Measurements from ENCODE around the gene PSMD1. TPM values are rescaled to one million over a fixed set of nuclear protein-coding genes. Genes with fewer than 3 reads are reported as not detected.
"Not testable (repeated sequence)": the region's sequence is repeated elsewhere in the genome, so short reads cannot be mapped to it uniquely, and the experiment has no call there.

PSMD1 gene
- 100 to 1,000 TPM in 1 of 2 donors, 10 to 100 TPM in 1; 99.7 to 105 TPM for total RNA-seq

DNA sequence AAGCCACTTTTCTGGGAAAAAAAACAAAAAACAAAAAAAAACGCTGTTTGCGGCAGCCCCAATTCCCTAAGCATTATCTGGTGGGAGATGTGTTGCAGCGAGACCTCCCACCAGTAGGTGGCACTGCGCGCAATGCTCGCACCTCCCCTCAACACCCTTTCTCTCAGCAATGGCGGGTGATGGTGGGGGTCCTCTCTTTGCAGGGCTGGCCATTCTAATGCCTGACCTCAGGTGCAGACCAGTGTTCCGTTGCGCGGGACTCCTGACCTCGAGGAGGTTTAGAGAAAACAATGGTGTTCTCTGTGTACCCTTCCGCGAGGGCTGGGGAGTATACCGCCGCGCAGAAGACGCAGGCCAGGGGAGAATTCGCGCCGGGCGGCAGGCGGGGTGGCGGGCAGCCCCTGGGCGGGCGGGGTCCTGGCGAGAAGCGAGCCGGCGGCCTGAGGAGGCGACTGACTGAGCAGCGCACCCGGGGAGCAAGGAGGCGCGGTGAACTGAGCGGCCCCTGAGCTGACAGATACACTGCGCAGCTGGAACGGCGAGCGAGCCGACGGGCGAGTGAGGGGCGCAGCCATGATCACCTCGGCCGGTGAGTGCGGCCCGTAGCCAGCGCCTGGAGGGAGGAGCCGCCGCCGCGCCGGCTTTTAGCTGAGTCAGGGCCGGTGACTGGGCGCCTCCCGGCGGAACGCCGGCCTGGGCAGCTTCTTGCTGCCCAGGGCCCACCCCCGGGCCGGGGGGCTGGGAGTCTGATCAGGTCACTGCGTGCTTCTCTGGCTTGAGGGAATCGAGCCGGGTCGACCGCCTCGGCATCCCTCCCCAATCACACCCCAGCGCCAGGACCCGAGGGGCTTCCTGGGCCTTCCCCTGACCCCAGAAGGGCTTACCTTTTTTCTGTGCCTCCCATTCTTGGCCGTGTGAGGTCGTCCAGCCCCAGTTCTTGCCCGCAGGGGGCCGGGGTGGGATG lies at the start of gene PSMD1:
TSS of gene PSMD1 (plus strand) at position 415 of the 964 bp plus-strand sequence. CDS start at position 574, 159 bp downstream.
- ATAC-seq, result peak; percentile 77 to 85
- DNase-seq (ENCODE audit: low spot score in 2 of 2), result peak; percentile 93 to 94
- Mint-ChIP-seq H3K27ac (peak within 1 kb of the TSS; percentile 98 to 100), H3K36me3 (peaks cover 3 to 13% of the 10 kb centered on the region in 2 donors), H3K9me3 (no peaks in the 10 kb centered on the region)

DNA sequence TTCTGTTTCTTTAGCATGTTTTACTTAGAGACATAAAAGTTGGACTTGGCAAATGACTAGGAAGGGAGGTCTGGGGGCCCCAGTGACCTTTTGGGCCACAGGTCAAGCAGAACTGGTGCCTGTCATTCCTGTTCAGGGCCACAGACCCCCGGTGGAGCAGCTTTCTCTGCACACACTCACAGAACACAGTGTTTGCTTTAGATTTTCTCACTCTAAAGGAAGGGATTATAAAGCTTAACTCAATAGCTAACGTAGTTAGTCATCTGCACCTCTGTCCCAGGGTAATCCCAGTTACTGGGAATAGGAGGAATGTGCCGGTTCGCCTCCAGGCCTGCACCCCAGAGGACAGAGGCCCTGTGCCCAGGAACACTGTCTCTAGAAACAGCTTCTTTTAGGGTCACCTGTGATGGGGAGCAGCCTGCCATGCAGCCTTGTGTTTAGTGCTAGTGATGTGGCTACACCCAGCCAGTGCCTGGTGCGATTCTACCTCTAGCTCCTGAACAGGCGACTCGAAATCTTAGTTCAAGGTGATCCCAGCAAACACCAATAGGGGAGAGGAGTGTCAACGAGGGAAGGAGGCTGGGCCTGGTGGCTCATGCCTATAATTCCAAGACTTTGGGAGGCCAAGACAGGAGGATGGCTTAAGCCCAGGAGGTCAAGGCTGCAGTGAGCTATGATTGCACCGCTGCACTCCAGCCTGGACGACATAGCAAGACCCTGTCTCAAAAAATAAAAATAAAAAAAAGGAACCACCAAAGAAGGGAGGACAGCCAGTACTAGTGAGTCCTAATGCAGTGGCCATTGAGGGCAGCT lies 49.2 kb upstream of the PSMD1 start:
- Mint-ChIP-seq H3K36me3 (peaks cover 0 to 9% of the 10 kb centered on the region in 2 donors), H3K27ac (no peak overlapping the region), H3K9me3 (peaks cover 12 to 19% of the 10 kb centered on the region in 2 donors)
- ATAC-seq (no peak), DNase-seq (ENCODE audit: low spot score in 2 of 2) (no peak)

DNA sequence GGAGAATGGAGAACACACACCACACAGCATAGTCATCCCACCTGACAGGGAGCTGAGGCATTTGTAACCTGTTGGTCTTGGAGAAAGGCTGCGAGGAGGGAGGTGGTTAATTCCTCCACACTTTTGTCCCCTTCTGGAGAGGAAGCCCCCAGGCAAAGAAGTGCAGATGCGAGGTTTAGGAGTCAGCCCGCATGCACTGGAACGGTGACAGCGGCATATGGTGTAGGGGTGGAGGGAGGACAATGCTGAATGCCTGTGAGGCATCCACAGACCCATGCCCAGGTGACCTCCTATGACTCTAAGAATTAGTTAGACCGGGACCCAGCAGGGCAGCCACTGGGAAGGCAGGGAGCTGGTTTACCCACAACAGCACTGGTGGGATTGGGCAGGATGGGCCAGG lies 48.5 kb upstream of the PSMD1 start:
- no peak overlapping the region for H3K27ac Mint-ChIP-seq
- ATAC-seq (no peak), DNase-seq (ENCODE audit: low spot score in 2 of 2) (no peak)
- H3K36me3 Mint-ChIP-seq, result peaks cover 0 to 9% of the 10 kb centered on the region in 2 donors
- peaks cover 12 to 19% of the 10 kb centered on the region in 2 donors for H3K9me3 Mint-ChIP-seq

- Mint-ChIP-seq H3K9me3 (peaks cover 12 to 13% of the 10 kb centered on the region in 2 donors), H3K27ac (no peak overlapping the region), H3K36me3 (peaks cover 0 to 9% of the 10 kb centered on the region in 2 donors)
- DNase-seq (ENCODE audit: low spot score in 2 of 2) (no peak), ATAC-seq (no peak)
These were observed 47.3 kb upstream of the PSMD1 start for GRCh38 chr2:231009236-231009919.

- no peak for DNase-seq (ENCODE audit: low spot score in 2 of 2)
- Mint-ChIP-seq H3K27ac (no peak overlapping the region), H3K36me3 (peaks cover 0 to 4% of the 10 kb centered on the region in 2 donors), H3K9me3 (peaks cover 4% of the 10 kb centered on the region in 2 donors)
- no peak for ATAC-seq
These were observed 46.4 kb upstream of the PSMD1 start for GRCh38 chr2:231010201-231010730.

DNA sequence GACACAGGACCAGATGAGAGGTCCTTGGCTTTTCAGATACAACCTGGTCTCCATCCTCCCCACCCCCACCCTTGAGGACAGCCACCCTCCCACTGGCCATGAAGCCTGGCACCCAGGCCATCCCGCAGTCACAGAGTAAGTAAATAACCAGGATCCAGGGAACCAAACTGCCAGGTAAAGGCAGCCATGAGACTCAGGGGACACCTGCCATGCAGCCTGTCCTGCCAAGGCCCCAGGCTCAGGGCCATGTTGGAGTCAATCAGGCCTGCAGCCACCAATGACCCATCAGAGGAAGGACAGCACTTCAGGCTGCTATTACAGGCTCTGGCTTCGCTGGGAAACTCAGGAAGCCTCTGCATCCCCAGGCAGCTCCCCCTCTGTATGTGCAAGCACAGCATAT lies 45.1 kb upstream of the PSMD1 start:
- H3K36me3 Mint-ChIP-seq, result no peaks in the 10 kb centered on the region
- ATAC-seq, result no peak

GRCh38 chr2:231012463-231012862 lies 44.2 kb upstream of the PSMD1 start:
- Mint-ChIP-seq H3K36me3 (no peaks in the 10 kb centered on the region), H3K27ac (no peak overlapping the region), H3K9me3 (no peaks in the 10 kb centered on the region)
- ATAC-seq (no peak), DNase-seq (ENCODE audit: low spot score in 2 of 2) (no peak)

More for the DNA sequence above, 45.1 kb upstream of the PSMD1 start:
- no peaks in the 10 kb centered on the region for H3K9me3 Mint-ChIP-seq
- DNase-seq (ENCODE audit: low spot score in 2 of 2), result no peak
- H3K27ac Mint-ChIP-seq, result no peak overlapping the region

DNA sequence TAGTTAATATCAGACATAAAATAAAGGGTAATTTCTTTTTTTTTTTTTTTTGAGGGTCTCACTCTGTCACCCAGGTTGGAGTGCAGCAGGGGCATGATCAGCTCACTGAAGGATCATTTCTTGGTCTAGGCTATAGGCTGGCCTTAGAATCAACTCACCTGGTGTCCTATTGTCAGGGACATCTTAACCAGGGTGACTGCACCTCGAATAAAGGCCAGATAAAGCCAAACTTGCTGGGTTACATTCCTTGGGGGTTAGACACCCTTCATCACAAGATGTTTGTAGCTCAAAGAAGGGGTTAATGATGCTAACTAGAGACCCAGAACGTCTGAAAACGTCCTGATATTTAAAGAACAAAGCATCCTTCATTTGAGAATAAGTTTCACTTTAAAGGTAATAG lies 42.8 kb upstream of the PSMD1 start:
- no peaks in the 10 kb centered on the region for H3K36me3 Mint-ChIP-seq
- no peak overlapping the region for H3K27ac Mint-ChIP-seq
- H3K9me3 Mint-ChIP-seq, result no peaks in the 10 kb centered on the region
- no peak for ATAC-seq
- DNase-seq (ENCODE audit: low spot score in 2 of 2), result no peak

DNA sequence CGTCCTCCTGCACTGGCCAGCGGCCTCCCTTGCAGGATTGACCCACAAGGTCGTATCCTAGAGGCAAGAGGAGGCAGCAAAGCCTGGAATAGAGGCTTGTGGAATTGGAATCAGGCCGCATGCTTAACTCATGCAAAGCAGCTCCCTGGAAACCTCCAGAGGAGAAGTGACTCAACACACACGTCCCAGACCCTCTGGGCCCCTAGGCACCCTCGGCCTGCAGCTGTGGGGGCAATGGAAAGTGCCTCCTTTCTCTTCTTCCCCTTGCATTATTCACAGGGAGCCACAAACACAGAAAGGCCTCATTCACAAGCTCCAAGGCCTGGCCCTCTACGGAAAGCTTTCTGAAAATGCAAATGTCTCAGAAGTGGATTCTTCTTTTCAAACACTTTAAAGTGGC lies 41.2 kb upstream of the PSMD1 start:
- ATAC-seq, result no peak

DNA sequence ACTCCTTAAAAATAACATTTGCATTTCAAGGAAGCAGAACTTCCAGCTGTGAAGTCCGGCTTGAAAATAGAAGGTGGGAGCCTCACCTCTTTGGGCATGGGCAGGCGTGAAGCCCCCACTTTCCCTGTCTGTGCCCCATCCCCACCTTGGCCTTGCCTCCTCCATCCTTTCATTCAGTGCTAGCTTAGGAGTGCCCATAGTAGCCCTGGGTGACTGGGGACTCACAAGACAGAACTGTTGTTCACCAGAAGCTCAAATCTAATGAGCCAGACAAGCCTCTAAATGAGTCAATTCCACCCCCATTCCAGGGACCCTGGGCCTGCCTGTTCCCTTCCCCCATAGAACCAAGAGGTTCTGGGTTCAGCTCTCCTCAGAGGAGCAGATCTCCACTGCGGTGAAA lies 40.7 kb upstream of the PSMD1 start:
- DNase-seq (ENCODE audit: low spot score in 2 of 2), result no peak
- no peak for ATAC-seq
- H3K9me3 Mint-ChIP-seq, result no peaks in the 10 kb centered on the region
- H3K36me3 Mint-ChIP-seq, result no peaks in the 10 kb centered on the region
- no peak overlapping the region for H3K27ac Mint-ChIP-seq

More for the DNA sequence above, 41.2 kb upstream of the PSMD1 start:
- no peak for DNase-seq (ENCODE audit: low spot score in 2 of 2)
- Mint-ChIP-seq H3K36me3 (no peaks in the 10 kb centered on the region), H3K9me3 (no peaks in the 10 kb centered on the region), H3K27ac (no peak overlapping the region)

- ATAC-seq (no peak), DNase-seq (ENCODE audit: low spot score in 2 of 2) (no peak)
- no peak overlapping the region for H3K27ac Mint-ChIP-seq
- no peaks in the 10 kb centered on the region for H3K36me3 Mint-ChIP-seq
- no peaks in the 10 kb centered on the region for H3K9me3 Mint-ChIP-seq
These were observed 40.0 kb upstream of the PSMD1 start for GRCh38 chr2:231016566-231017230.

DNA sequence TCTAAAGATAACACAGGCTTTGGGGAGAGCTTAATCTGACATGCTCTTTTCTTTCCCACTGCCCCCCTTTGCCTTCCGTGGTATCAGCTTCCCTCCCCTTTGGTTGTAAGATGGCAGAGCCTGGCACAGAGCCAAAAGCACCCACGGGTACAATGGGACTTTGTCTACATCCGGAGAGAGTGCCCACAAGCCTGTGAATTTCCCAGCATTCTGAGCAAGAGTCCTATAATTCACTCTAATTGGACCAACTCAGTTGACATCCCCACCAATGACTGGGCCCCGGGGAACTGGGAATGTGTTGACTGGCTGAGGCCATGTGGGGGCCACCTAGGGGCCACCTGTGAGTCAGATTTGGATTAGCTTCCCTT lies 39.5 kb upstream of the PSMD1 start:
- Mint-ChIP-seq H3K27ac (no peak overlapping the region), H3K9me3 (no peaks in the 10 kb centered on the region), H3K36me3 (no peaks in the 10 kb centered on the region)
- no peak for DNase-seq (ENCODE audit: low spot score in 2 of 2)
- ATAC-seq, result no peak

DNA sequence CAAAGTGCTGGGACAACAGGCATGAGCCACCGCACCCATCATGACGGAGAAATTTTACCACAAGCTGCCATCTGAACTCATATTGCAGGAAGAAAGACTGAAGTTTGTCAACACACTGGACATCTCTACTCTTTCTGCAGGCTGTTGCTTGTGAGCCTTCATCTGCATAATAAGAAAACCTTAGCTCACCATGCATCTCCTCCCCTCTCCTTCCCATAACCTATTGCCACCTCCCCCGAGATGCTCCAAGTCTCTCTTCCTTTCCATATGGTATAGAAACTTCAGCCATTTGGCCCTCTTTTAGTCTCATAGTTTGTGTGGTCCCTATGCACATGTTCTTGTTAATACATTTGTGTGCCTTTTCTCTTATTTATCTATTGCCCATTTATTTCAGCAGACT lies 38.5 kb upstream of the PSMD1 start:
- no peak overlapping the region for H3K27ac Mint-ChIP-seq
- ATAC-seq, result no peak
- DNase-seq (ENCODE audit: low spot score in 2 of 2), result no peak
- H3K36me3 Mint-ChIP-seq, result no peaks in the 10 kb centered on the region
- H3K9me3 Mint-ChIP-seq, result no peaks in the 10 kb centered on the region

- H3K27ac Mint-ChIP-seq; H3K36me3 Mint-ChIP-seq; H3K9me3 Mint-ChIP-seq; DNase-seq (ENCODE audit: low spot score in 2 of 2); ATAC-seq: not testable (repeated sequence)
These were observed 31.6 kb upstream of the PSMD1 start for GRCh38 chr2:231025059-231025458.

DNA sequence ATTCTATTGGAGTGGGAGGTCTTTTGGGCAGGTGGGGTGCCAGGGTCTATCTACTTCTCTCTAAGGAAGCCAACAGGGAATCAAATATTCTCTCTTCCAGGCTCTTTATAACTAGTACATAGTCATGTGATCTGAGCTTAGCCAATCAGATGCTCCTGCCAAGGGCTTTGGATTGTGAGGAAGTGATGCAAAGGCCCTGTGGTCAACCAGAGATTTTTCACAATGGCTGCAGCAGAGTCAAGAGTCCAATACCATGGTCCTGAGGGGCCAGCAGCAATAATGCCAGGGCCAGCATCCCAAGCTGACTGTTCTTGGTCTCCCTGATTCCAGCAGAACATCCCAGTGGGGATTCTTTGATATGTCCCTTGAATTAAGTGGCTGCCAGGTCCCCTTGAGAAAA lies 27.8 kb upstream of the PSMD1 start:
- no peak overlapping the region for H3K27ac Mint-ChIP-seq
- ATAC-seq (no peak), DNase-seq (ENCODE audit: low spot score in 2 of 2) (no peak)
- no peaks in the 10 kb centered on the region for H3K9me3 Mint-ChIP-seq
- H3K36me3 Mint-ChIP-seq, result no peaks in the 10 kb centered on the region

- Mint-ChIP-seq H3K27ac (no peak overlapping the region), H3K9me3 (no peaks in the 10 kb centered on the region), H3K36me3 (no peaks in the 10 kb centered on the region)
- no peak for ATAC-seq
- no peak for DNase-seq (ENCODE audit: low spot score in 2 of 2)
These were observed 27.1 kb upstream of the PSMD1 start for GRCh38 chr2:231029563-231029962.
